SKM-1 (cell line): Measurements from ENCODE around the gene SEH1L.

ENCODE experiments used
- DNase-seq: peaks from one replicate; lab custom pipeline; 2025; ENCODE audit not compliant: unreplicated experiment; lab: John Stamatoyannopoulos, UW

Gene SEH1L

GRCh38 chr18:13035249-13035914, 87.6 kb downstream of the SEH1L start:
- DNase-seq: no peak

- no peak for DNase-seq
Observed at GRCh38 chr18:13036622-13037320, 89.0 kb downstream of the SEH1L start.
